ENCODE data around the gene DST. TPM values are rescaled to one million over a fixed set of nuclear protein-coding genes. Genes with fewer than 3 reads are reported as not detected.
A peak's percentile ranks its signal among the peaks of the same experiment; 100 is the strongest.

DST gene
- total and polyA plus RNA-seq, 4 donors = 47.2 to 578 (median 371) TPM

GRCh38 chr6:56607111-56607752 is 35.5 kb downstream of the DST start:
- ATAC-seq (ENCODE audit: low FRiP score) = no peak
- Histone ChIP-seq H3K4me3 (ENCODE audit: low read length in 2 of 2) (no peak overlapping the region), H3K9me3 (ENCODE audit: control insufficient read depth, low read length) (no peaks in the 10 kb centered on the region), H3K36me3 (ENCODE audit: control insufficient read depth in 1 of 2, insufficient read depth in 2 of 2, low read length in 1 of 2) (peaks cover 3 to 7% of the 10 kb centered on the region in 2 donors), H3K27ac (ENCODE audit: low read depth in 1 of 2, low read length in 2 of 2) (no peak overlapping the region), H3K27me3 (ENCODE audit: control insufficient read depth in 1 of 2, insufficient read depth in 2 of 2, low read length in 1 of 2) (no peaks in the 10 kb centered on the region), H3K4me1 (ENCODE audit: control insufficient read depth in 1 of 2, insufficient read depth in 2 of 2, low read length in 2 of 2) (no peaks in the 10 kb centered on the region)
- intact Hi-C loops (cut with DNase I) = no loop called here
- WGBS, 2 donors = 90% methylated on average over 2 of the region's 2 CpGs
- DNase-seq = no peak

- H3K27ac ChIP-seq (ENCODE audit: low read depth in 1 of 2, low read length in 2 of 2) = no peak overlapping the region
- H3K4me3 ChIP-seq (ENCODE audit: low read length in 2 of 2) = no peak overlapping the region
- intact Hi-C loops (cut with DNase I) = no loop called here
- WGBS, 2 donors = 96 to 100% methylated on average over 1 of the region's 1 CpG
- ATAC-seq (ENCODE audit: low FRiP score) (no peak), DNase-seq (no peak)
- no peaks in the 10 kb centered on the region for H3K27me3 ChIP-seq (ENCODE audit: control insufficient read depth in 1 of 2, insufficient read depth in 2 of 2, low read length in 1 of 2)
- no peaks in the 10 kb centered on the region for H3K4me1 ChIP-seq (ENCODE audit: control insufficient read depth in 1 of 2, insufficient read depth in 2 of 2, low read length in 2 of 2)
- H3K9me3 ChIP-seq (ENCODE audit: control insufficient read depth, low read length) = no peaks in the 10 kb centered on the region
- peaks cover 4 to 7% of the 10 kb centered on the region in 2 donors for H3K36me3 ChIP-seq (ENCODE audit: control insufficient read depth in 1 of 2, insufficient read depth in 2 of 2, low read length in 1 of 2)
Measured at GRCh38 chr6:56605435-56605834, 37.3 kb downstream of the DST start.

GRCh38 chr6:56604186-56604585 is 38.5 kb downstream of the DST start:
- no peak overlapping the region for H3K27ac ChIP-seq (ENCODE audit: low read depth in 1 of 2, low read length in 2 of 2)
- WGBS, 2 donors = 86 to 91% methylated on average over 1 of the region's 1 CpG

GRCh38 chr6:56601390-56601789 is 41.3 kb downstream of the DST start:
- Histone ChIP-seq H3K4me1 (ENCODE audit: control insufficient read depth in 1 of 2, insufficient read depth in 2 of 2, low read length in 2 of 2) (no peaks in the 10 kb centered on the region), H3K27ac (ENCODE audit: low read depth in 1 of 2, low read length in 2 of 2) (no peak overlapping the region), H3K4me3 (ENCODE audit: low read length in 2 of 2) (no peak overlapping the region), H3K9me3 (ENCODE audit: control insufficient read depth, low read length) (no peaks in the 10 kb centered on the region), H3K36me3 (ENCODE audit: control insufficient read depth in 1 of 2, insufficient read depth in 2 of 2, low read length in 1 of 2) (peaks cover 0 to 2% of the 10 kb centered on the region in 2 donors), H3K27me3 (ENCODE audit: control insufficient read depth in 1 of 2, insufficient read depth in 2 of 2, low read length in 1 of 2) (no peaks in the 10 kb centered on the region)
- ATAC-seq (ENCODE audit: low FRiP score) (no peak), DNase-seq (no peak)
- intact Hi-C loops (cut with DNase I) = no loop called here
- WGBS, 2 donors = 65 to 72% methylated on average over 2 of the region's 2 CpGs

More at GRCh38 chr6:56604186-56604585, 38.5 kb downstream of the DST start:
- DNase-seq = no peak
- Histone ChIP-seq H3K4me1 (ENCODE audit: control insufficient read depth in 1 of 2, insufficient read depth in 2 of 2, low read length in 2 of 2) (no peaks in the 10 kb centered on the region), H3K9me3 (ENCODE audit: control insufficient read depth, low read length) (no peaks in the 10 kb centered on the region), H3K27me3 (ENCODE audit: control insufficient read depth in 1 of 2, insufficient read depth in 2 of 2, low read length in 1 of 2) (no peaks in the 10 kb centered on the region), H3K4me3 (ENCODE audit: low read length in 2 of 2) (no peak overlapping the region), H3K36me3 (ENCODE audit: control insufficient read depth in 1 of 2, insufficient read depth in 2 of 2, low read length in 1 of 2) (peaks cover 4 to 5% of the 10 kb centered on the region in 2 donors)
- no peak for ATAC-seq (ENCODE audit: low FRiP score)
- intact Hi-C loops (cut with DNase I) = no loop called here

GRCh38 chr6:56595490-56596122 is 47.1 kb downstream of the DST start:
- no peaks in the 10 kb centered on the region for H3K27me3 ChIP-seq (ENCODE audit: control insufficient read depth in 1 of 2, insufficient read depth in 2 of 2, low read length in 1 of 2)
- intact Hi-C loops (cut with DNase I) = no loop called here
- H3K9me3 ChIP-seq (ENCODE audit: control insufficient read depth, low read length) = no peaks in the 10 kb centered on the region
- H3K36me3 ChIP-seq (ENCODE audit: control insufficient read depth in 1 of 2, insufficient read depth in 2 of 2, low read length in 1 of 2) = peaks cover 0 to 5% of the 10 kb centered on the region in 2 donors
- ATAC-seq (ENCODE audit: low FRiP score) (peak; percentile 76), DNase-seq (no peak)
- no peak overlapping the region for H3K4me3 ChIP-seq (ENCODE audit: low read length in 2 of 2)
- 44 to 50% methylated on average over 6 of the region's 6 CpGs for WGBS, 2 donors
- H3K4me1 ChIP-seq (ENCODE audit: control insufficient read depth in 1 of 2, insufficient read depth in 2 of 2, low read length in 2 of 2) = no peaks in the 10 kb centered on the region
- no peak overlapping the region for H3K27ac ChIP-seq (ENCODE audit: low read depth in 1 of 2, low read length in 2 of 2)

- H3K27me3 ChIP-seq (ENCODE audit: control insufficient read depth in 1 of 2, insufficient read depth in 2 of 2, low read length in 1 of 2) = no peaks in the 10 kb centered on the region
- no peaks in the 10 kb centered on the region for H3K4me1 ChIP-seq (ENCODE audit: control insufficient read depth in 1 of 2, insufficient read depth in 2 of 2, low read length in 2 of 2)
- no peaks in the 10 kb centered on the region for H3K9me3 ChIP-seq (ENCODE audit: control insufficient read depth, low read length)
- H3K4me3 ChIP-seq (ENCODE audit: low read length in 2 of 2) = no peak overlapping the region
- DNase-seq (no peak), ATAC-seq (ENCODE audit: low FRiP score) (no peak)
- peaks cover 0 to 6% of the 10 kb centered on the region in 2 donors for H3K36me3 ChIP-seq (ENCODE audit: control insufficient read depth in 1 of 2, insufficient read depth in 2 of 2, low read length in 1 of 2)
- H3K27ac ChIP-seq (ENCODE audit: low read depth in 1 of 2, low read length in 2 of 2) = no peak overlapping the region
- intact Hi-C loops (cut with DNase I) = no loop called here
Measured at GRCh38 chr6:56594699-56595098, 48.0 kb downstream of the DST start.

- no peaks in the 10 kb centered on the region for H3K9me3 ChIP-seq (ENCODE audit: control insufficient read depth, low read length)
- no peak overlapping the region for H3K27ac ChIP-seq (ENCODE audit: low read depth in 1 of 2, low read length in 2 of 2)
- H3K4me1 ChIP-seq (ENCODE audit: control insufficient read depth in 1 of 2, insufficient read depth in 2 of 2, low read length in 2 of 2) = no peaks in the 10 kb centered on the region
- H3K4me3 ChIP-seq (ENCODE audit: low read length in 2 of 2) = no peak overlapping the region
- peak; percentile 36 for ATAC-seq (ENCODE audit: low FRiP score)
- H3K36me3 ChIP-seq (ENCODE audit: control insufficient read depth in 1 of 2, insufficient read depth in 2 of 2, low read length in 1 of 2) = peaks cover 0 to 6% of the 10 kb centered on the region in 2 donors
- intact Hi-C loops (cut with DNase I) = loop anchor here (2.0 kb wide), 1 partner anchor 235 kb away; no protein-coding TSS in a partner anchor
- H3K27me3 ChIP-seq (ENCODE audit: control insufficient read depth in 1 of 2, insufficient read depth in 2 of 2, low read length in 1 of 2) = no peaks in the 10 kb centered on the region
- DNase-seq = no peak
- 73 to 78% methylated on average over 5 of the region's 5 CpGs for WGBS, 2 donors
Measured at GRCh38 chr6:56593801-56594318, 48.8 kb downstream of the DST start.

- Histone ChIP-seq H3K27ac (ENCODE audit: low read depth in 1 of 2, low read length in 2 of 2) (no peak overlapping the region), H3K27me3 (ENCODE audit: control insufficient read depth in 1 of 2, insufficient read depth in 2 of 2, low read length in 1 of 2) (no peaks in the 10 kb centered on the region), H3K9me3 (ENCODE audit: control insufficient read depth, low read length) (no peaks in the 10 kb centered on the region), H3K36me3 (ENCODE audit: control insufficient read depth in 1 of 2, insufficient read depth in 2 of 2, low read length in 1 of 2) (no peaks in the 10 kb centered on the region), H3K4me1 (ENCODE audit: control insufficient read depth in 1 of 2, insufficient read depth in 2 of 2, low read length in 2 of 2) (peaks cover 0 to 2% of the 10 kb centered on the region in 2 donors), H3K4me3 (ENCODE audit: low read length in 2 of 2) (no peak overlapping the region)
- intact Hi-C loops (cut with DNase I) = no loop called here
- ATAC-seq (ENCODE audit: low FRiP score) = no peak
- no peak for DNase-seq
- 88 to 95% methylated on average over 3 of the region's 3 CpGs for WGBS, 2 donors
Measured at GRCh38 chr6:56582236-56582635, 60.5 kb downstream of the DST start.
